H7 (cell line): ENCODE measurements around the gene MAN2B2. TPM values are rescaled to one million over a fixed set of nuclear protein-coding genes. Genes with fewer than 3 reads are reported as not detected.
A peak's percentile ranks its signal among the peaks of the same experiment; 100 is the strongest.

Source experiments
- DNase-seq: peaks from one replicate; pipeline ENCODE4 v3.0.0; 2012
- H3K27me3 ChIP-seq: 2 replicates; pipeline ENCODE4 v1.6.0; 2011; ENCODE audit warnings: mild to moderate bottlenecking, low read length; ENCODE audit not compliant: control insufficient read depth, insufficient read depth
- H3K36me3 ChIP-seq: replicated peaks from 2 replicates; pipeline ENCODE4 v1.5.1; 2011; ENCODE audit warnings: low read length; ENCODE audit not compliant: control insufficient read depth, insufficient read depth
- H3K4me3 ChIP-seq: 2 replicates; pipeline ENCODE4 v1.5.1; 2011; ENCODE audit warnings: low read depth, mild to moderate bottlenecking, control low read depth, low read length, moderate library complexity; ENCODE audit not compliant: insufficient read depth
- total RNA-seq: library from RNA; depleted of rRNA; stranded (reverse); fragments of >200 nt; shearing (Covaris generic); gene quantifications from 2 replicates; pipeline ENCODE4 v1.2.3, GENCODE V29; 2014

MAN2B2 gene
- total RNA-seq, 1 experiment from 2014 or later: 3.4 TPM

DNA sequence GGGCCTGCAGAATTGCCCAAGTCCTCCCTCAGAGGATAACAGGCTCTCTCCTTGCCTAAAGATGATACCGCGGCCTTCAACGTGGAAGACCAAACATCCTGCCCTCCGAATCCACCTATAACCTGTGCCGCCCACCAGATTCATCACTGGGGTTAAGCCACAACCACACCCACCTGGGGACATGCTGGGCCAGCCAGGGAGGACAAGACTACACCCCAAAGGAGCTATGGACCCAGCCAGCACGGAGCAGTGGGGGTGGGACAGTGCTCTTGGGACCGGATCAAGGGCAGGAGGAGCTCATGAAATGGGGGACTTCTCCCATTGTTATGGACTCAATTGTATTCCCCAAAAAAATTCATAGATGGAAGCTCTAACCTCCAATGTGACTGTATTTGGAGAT lies 6.8 kb upstream of the MAN2B2 start:
- Histone ChIP-seq H3K36me3 (no peaks in the 10 kb centered on the region), H3K27me3 (peaks cover 41% of the 10 kb centered on the region), H3K4me3 (no peak overlapping the region)
- DNase-seq: no peak

DNA sequence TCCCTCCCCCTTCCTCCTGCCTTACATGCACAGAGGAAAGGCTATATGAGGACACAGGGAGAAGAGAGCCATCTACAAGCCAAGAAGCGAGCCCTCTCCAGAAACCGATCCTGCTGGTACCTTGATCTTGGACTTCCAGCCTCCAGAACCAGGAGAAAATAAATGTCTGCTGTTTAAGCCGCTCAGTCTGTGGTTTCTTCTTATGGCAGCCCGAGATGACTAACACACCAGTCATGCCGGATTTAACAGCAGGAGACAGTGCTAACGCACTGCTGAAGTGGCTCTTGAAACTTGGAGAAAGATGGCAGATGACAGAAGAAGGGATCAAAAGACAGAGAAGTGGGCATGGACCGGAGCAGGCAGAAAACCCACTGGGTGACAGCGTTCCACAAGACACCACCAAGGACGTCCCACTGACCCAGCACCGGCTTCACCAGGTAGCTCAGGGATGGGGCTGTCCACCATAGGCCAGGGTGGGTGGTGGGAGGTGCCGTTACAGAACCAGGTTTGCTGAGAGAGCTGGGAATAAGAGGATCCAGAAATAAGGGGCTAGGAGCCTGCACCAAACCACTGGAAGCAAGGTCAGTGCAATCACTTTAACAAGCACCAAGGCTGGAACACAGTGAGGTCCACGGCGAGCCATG lies 6.2 kb upstream of the MAN2B2 start:
- Histone ChIP-seq H3K27me3 (peaks cover 43% of the 10 kb centered on the region), H3K36me3 (no peaks in the 10 kb centered on the region)

DNA sequence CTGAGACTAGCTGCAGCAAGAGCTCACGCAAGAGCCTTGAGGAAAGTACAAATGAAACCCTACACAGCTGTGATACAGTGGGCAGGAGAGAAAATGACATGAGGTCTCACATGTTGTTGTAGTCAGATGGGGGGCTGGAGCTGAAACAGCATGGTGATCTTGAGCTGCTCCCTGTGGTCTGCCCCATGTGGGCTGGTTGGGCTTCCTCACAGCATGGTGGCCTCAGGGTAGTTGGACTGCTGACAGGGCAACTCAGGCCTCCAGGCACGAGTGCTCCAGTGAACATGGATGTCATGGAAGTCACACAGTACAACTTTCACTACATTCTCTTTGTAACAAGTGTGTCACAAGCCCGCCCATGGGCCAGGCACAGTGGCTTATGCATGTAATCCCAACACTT lies 3.4 kb upstream of the MAN2B2 start:
- H3K4me3 ChIP-seq: no peak overlapping the region
- DNase-seq: no peak

More for the DNA sequence above, 6.2 kb upstream of the MAN2B2 start:
- H3K4me3 ChIP-seq: no peak overlapping the region
- DNase-seq: no peak

DNA sequence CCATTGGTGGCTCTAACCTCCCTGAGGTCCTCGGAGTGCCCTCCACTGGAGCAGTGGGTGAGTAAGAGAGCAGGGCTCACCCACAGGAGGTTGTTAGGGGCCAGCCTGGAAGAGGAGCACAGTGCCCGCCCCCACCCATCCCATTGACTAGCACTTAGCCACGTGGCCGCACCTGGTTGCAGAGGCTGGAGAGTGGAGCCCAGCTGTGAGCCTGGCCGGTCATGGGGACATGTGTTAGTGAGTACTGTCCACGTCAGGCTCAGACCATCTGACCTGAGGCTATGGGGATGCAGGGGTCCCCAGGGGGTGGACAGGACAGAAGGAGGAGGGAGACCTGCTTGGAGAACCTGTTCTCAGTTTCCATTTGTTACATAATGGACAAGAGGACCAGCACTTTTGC lies 1.4 kb upstream of the MAN2B2 start:
- H3K27me3 ChIP-seq: peaks cover 15% of the 10 kb centered on the region
- H3K4me3 ChIP-seq: no peak overlapping the region
- H3K36me3 ChIP-seq: no peaks in the 10 kb centered on the region
- no peak for DNase-seq

More for the DNA sequence above, 3.4 kb upstream of the MAN2B2 start:
- Histone ChIP-seq H3K27me3 (peaks cover 19% of the 10 kb centered on the region), H3K36me3 (no peaks in the 10 kb centered on the region)

DNA sequence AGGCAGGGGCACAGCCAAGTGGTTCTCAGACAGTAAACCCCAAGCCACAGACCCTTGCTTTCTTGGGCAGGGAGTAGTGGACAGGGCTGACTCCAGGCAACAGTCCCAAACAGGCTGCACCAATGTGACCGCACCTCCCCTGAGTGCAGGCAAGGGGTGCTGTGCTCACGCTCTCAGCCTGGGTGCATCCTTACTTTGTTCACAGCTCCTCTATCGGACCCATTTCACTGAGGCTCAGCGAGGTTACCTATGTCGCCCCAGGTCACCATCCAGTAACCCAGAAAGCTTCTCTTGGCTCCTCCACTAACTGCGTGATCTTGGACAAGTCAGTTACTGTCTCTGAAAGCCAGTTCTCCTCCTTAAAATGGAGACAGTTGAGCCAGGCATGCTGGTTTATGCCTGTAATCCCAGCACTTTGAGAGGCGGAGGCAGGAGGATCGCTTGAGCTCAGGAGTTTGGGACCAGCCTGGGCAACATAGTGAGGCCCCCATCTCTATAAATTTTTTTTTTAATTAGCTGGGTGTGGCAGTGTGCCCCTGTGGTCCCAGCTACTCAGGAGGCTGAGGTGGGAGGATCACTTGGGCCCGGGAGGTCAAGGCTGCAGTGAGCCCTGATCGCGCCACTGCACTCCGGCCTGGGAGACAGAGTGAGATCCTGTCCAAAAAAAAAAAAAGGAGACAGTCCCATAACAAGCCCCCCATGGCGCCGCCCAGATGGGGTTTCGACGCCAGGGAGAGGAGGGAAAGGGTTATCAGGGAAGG lies 823 bp upstream of the MAN2B2 start:
- Histone ChIP-seq H3K27me3 (peaks cover 15% of the 10 kb centered on the region), H3K36me3 (peaks cover 1% of the 10 kb centered on the region; the same call in 1 of the 2 replicates), H3K4me3 (peak overlapping the region; percentile 78)
- peak; percentile 57 for DNase-seq

DNA sequence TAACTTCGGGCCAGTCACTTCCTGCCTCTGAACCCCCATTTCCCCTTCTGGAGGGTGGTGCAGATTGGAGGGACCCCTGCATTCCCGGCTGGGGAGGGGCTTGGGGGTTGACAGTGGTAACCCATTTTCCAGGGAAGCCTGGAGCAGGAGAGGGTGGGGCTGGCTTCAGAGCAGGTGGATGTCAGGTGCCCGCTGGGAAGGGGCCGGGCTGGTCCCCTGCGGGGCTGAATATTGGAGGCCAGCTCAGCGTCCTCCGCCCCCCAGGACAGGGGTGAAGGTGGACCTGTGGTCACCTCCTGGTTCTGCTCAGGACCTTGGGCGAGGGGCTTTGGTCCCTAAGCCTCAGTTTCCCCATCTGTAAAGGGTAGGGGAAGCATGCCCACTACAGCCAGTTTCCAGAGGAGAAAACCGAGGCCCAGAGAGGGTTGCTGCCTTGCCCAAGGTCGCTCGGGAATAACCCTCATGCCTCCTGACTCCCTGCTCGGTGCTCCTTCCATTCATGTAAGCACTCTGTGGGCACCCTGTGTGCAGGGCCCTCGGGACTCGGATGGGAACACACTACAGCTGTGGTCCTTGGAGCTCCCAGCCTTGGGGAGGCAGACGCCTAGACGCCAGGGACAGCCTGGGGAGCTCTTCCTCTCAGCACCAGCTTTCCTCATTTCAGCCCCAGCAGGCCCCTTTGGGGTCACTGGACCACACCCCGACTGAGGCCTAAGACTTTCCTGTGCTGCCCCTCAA lies 683 bp downstream of the MAN2B2 start:
- peak; percentile 78 for DNase-seq
- H3K4me3 ChIP-seq: peak overlapping the region; percentile 78

DNA sequence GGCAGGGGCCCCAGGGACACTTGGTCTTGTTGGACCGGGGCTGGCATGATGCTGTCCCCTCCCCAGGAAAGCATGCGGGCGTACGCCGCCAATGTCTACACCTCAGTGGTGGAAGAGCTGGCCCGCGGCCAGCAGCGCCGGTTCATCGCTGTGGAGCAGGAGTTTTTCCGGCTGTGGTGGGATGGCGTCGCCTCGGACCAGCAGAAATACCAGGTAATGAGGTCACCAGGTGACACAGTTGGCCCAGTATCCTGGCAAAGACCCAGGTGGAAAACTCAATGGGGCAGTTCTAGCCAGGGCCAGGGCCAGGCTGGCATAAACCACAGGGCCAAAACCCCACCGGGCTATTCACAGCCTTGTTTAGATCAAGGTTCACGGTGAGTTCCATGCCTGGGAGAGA lies 1.5 kb downstream of the MAN2B2 start:
- DNase-seq: no peak
- H3K36me3 ChIP-seq: peaks cover 1% of the 10 kb centered on the region; the same call in 1 of the 2 replicates
- no peak overlapping the region for H3K4me3 ChIP-seq
- peaks cover 12% of the 10 kb centered on the region for H3K27me3 ChIP-seq

More for the DNA sequence above, 683 bp downstream of the MAN2B2 start:
- peaks cover 1% of the 10 kb centered on the region; the same call in 1 of the 2 replicates for H3K36me3 ChIP-seq
- H3K27me3 ChIP-seq: peaks cover 15% of the 10 kb centered on the region

DNA sequence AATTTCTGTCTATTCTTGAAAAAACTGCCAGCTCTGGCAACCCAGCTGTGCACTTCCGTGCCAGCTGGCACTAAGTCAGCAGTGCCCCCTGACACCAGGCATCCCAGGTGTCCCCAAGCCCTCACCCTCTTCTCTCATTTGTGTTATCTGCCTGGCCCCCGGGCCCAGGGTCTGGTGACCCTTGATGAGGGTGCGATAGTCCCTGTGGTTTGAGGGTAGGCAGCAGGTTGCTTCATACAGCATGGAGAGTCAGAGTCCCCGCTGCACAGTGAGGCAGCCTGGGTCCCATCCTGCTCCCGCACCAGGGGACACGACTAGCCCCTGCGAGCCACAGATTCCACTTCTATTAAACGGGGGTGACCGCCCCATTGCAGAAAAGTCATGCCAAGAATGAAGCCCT lies 1.9 kb downstream of the MAN2B2 start:
- DNase-seq: no peak
- H3K4me3 ChIP-seq: no peak overlapping the region
- peaks cover 1% of the 10 kb centered on the region; the same call in 1 of the 2 replicates for H3K36me3 ChIP-seq
- H3K27me3 ChIP-seq: peaks cover 12% of the 10 kb centered on the region

DNA sequence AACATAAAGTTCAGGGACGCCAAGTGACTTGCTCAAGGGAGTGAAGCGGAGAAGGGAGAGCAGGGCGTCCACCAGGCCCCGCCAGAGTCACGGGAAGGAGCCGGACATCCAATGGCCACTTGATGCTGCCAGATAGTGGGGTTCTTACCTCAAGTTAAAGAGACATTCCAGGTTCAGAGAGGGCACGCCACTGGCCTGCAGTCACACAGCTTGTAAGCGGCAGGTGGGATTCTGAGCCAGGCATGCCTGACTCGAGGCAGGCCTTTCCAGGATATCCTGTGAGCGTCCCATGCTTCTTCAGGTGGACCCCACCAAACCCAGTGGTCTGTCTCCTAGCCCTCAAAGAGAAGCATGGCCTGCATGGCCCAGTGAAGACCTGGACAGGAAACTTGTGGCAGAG lies 2.4 kb downstream of the MAN2B2 start:
- H3K36me3 ChIP-seq: peaks cover 1% of the 10 kb centered on the region; the same call in 1 of the 2 replicates
- no peak for DNase-seq

DNA sequence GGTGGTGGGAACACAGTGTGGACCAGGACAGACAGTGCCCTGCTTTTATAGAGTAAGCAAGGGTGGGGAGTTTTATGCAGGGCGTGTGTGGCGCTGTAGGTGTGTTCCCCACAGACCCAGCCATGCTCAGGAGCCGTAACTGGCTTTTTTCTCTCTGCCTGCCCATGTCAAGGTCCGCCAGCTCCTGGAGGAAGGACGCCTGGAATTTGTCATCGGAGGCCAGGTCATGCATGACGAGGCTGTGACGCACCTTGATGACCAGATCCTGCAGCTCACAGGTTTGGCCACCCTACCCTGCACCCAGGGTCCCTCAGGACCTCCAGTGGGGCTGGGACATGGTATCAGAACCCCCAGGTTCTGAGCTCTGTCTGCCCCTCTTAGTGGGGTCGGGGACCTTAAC lies 3.2 kb downstream of the MAN2B2 start:
- Histone ChIP-seq H3K4me3 (no peak overlapping the region), H3K27me3 (peaks cover 9% of the 10 kb centered on the region), H3K36me3 (peaks cover 1% of the 10 kb centered on the region; the same call in 1 of the 2 replicates)
- no peak for DNase-seq

More for the DNA sequence above, 2.4 kb downstream of the MAN2B2 start:
- Histone ChIP-seq H3K4me3 (no peak overlapping the region), H3K27me3 (peaks cover 12% of the 10 kb centered on the region)

DNA sequence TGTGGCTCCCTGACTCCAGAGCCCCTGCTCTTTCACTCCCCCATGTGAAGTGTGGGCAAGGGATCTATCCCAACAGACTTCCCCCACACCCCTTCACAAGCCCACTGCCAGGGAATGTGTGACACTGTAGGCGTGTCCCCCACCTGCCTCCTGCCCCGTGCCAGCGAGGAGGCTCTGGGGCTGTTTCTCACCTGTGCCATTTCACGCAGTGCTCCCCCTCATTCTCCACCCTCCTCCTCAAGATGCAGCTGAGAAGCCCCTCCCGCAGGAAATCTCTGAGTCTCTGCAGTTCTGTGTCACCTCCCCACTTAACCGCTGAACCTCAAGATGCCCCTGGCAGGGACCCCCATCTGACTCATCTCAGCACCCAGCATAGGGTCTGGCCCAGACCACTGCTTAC lies 5.4 kb downstream of the MAN2B2 start:
- Histone ChIP-seq H3K27me3 (no peaks in the 10 kb centered on the region; the same call in 1 of the 2 replicates), H3K36me3 (peaks cover 1% of the 10 kb centered on the region), H3K4me3 (no peak overlapping the region)
- peak; percentile 33 for DNase-seq

DNA sequence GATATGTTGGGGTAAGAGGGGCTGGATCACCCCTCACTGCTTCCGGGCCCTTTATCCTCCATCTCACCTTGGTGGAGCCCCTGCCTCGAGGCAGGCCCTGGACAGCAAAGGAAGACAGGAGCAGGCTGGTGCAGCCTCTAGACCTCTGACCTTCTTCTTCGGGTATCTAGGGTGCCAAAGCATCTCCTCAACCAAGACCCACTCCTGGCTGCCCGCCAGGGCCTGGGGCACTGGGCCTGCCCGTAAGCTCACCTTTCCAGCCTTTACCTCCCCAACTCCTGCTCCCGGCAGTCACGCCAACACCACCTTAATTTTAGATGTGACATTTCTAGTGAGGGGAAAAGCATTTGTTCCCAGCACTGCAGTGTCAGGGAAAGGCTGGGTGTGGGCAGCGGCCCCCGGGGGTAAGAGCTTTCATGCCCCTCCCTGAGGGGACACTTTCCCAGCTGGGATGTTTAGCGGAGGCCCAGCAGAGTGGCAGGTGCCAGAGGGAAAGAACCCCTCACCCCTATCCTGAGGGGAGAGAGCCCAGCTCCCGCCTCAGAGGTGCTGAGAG lies 6.7 kb downstream of the MAN2B2 start:
- Histone ChIP-seq H3K36me3 (peaks cover 1% of the 10 kb centered on the region), H3K27me3 (no peaks in the 10 kb centered on the region; the same call in 1 of the 2 replicates)
- no peak for DNase-seq

DNA sequence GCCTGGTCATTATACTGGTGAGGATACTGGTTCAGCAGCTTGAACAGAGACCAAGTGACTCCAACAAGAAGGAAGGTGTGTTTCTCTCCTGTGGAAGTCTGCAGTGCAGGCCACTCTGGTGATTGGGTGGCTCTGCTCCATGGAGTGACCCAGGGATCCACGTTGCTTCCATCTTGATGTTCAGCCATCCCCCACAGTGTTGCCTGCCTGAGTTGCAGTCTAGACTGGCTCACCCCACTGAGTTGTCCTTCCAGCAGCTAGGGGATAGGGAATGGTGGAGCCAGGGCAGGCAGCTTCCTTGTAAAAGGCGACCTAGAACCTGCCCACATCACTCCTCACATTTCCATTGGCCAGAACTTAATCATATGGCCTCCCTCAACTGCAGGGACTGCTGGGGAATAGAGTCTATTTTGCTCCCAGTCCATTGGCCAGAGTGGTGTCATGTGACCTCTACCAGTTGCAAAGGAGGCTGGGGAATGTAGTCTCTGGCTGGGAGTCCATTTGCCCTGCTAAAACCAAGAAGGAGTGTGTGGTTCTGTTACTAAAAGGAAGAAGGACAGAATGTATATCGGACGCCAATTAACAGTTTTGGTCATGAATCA lies 8.0 kb downstream of the MAN2B2 start:
- DNase-seq: peak; percentile 77
- no peak overlapping the region for H3K4me3 ChIP-seq
- no peaks in the 10 kb centered on the region; the same call in 1 of the 2 replicates for H3K27me3 ChIP-seq
- peaks cover 1% of the 10 kb centered on the region for H3K36me3 ChIP-seq

More for the DNA sequence above, 6.7 kb downstream of the MAN2B2 start:
- H3K4me3 ChIP-seq: no peak overlapping the region

DNA sequence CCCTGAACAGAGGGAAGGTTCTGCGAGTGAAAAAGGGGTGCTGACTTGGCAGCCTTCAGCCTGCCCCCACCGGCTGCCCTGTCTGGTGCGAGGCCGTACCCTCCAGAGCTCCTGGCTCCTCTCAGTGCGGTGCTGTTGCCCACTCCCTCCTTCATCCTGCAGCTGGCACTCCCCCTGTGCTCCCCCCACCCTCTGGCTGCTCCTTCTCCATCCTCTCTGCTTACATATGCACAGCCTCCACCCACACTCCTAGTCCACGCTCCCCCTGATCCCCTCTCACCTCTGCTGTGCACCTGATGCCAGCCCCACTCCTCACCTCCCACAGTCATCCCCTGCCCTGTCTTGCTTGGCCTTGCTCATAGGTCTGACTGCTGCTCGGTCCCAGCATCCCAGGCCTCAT lies 9.9 kb downstream of the MAN2B2 start:
- Histone ChIP-seq H3K36me3 (no peaks in the 10 kb centered on the region; the same call in 1 of the 2 replicates), H3K4me3 (no peak overlapping the region), H3K27me3 (no peaks in the 10 kb centered on the region; the same call in 1 of the 2 replicates)
- no peak for DNase-seq
